Right lobe of liver (tissue), 4 donors: Measurements from ENCODE around the gene RRP8.

Experiments
- CTCF ChIP-seq, 4 donors: fragments of 200-600 bp in 3 of 4; fragments of 450-650 bp in 1 of 4; IDR thresholded peaks; one replicate each; pipeline versions ENCODE4 v1.5.1 to v1.8.0; 2016 to 2022; ENCODE audit warnings: antibody characterized with exemption in 4 of 4, mild to moderate bottlenecking in 2 of 4
- POLR2A ChIP-seq: fragments of 450-650 bp; IDR thresholded peaks from one replicate; pipeline ENCODE4 v1.6.1; 2017; ENCODE audit warnings: antibody characterized with exemption, mild to moderate bottlenecking
- donor health status: DM: no; HTN: no; CAD: no.
- donor health status: DM: no; HTN: no; CAD: no.
- donor health status: DM: no; HTN: yes; CAD: no.

- TF ChIP-seq CTCF (IDR thresholded peaks at IDR 0.05), result no peak
- TF ChIP-seq POLR2A, result peak; percentile 73
These were observed 3.2 kb upstream of the RRP8 start for GRCh38 chr11:6606471-6607189.
